ENCODE measurements around the gene MSL1. TPM values are rescaled to one million over a fixed set of nuclear protein-coding genes. Genes with fewer than 3 reads are reported as not detected.
A peak's percentile ranks its signal among the peaks of the same experiment; 100 is the strongest.

The MSL1 gene
- total and polyA plus RNA-seq, 9 of the 15 experiments (the other 6 are each of a cell fraction or from before 2014, with no cell fraction given): 13.8 to 120 (median 61.9) TPM

GRCh38 chr17:40121181-40122135, at the start of gene MSL1 (continued):
- no peak for TF ChIP-seq ZBTB43 (CRISPR knock-in tag; IDR thresholded peaks at IDR 0.05)
- TF ChIP-seq SMAD3 (CRISPR knock-in tag; conservative IDR thresholded peaks at IDR 0.05): no peak
- no peak for TF ChIP-seq AFF1 (IDR thresholded peaks at IDR 0.05; ENCODE audit: low read depth in 1 of 2, partially characterized antibody in 2 of 2)
- TF ChIP-seq HSF4 (CRISPR knock-in tag; IDR thresholded peaks at IDR 0.05; ENCODE audit: borderline replicate concordance): no peak
- TF ChIP-seq CBX5 (IDR thresholded peaks at IDR 0.05; ENCODE audit: borderline replicate concordance, low read depth): no peak
- TF ChIP-seq ELF4 (CRISPR knock-in tag; IDR thresholded peaks at IDR 0.05): no peak
- peak; percentile 45 for TF ChIP-seq EGR1 (conservative IDR thresholded peaks at IDR 0.05)
- no peak for TF ChIP-seq CBX1 (IDR thresholded peaks at IDR 0.05; ENCODE audit: low read depth)
- no peak for TF ChIP-seq PHB2 (IDR thresholded peaks at IDR 0.05; ENCODE audit: low read depth)
- no peak for TF ChIP-seq ZC3H4 (CRISPR knock-in tag; IDR thresholded peaks at IDR 0.05; ENCODE audit: borderline replicate concordance)
- TF ChIP-seq ZNF280B (CRISPR knock-in tag; IDR thresholded peaks at IDR 0.05): no peak
- TF ChIP-seq ZNF146 (CRISPR knock-in tag; IDR thresholded peaks at IDR 0.05; ENCODE audit: unreplicated experiment): no peak
- no peak for TF ChIP-seq ZBTB12 (CRISPR knock-in tag; IDR thresholded peaks at IDR 0.05)
- no peak for TF ChIP-seq E2F5 (CRISPR knock-in tag; IDR thresholded peaks at IDR 0.05)
- TF ChIP-seq TFAP4 (CRISPR knock-in tag; IDR thresholded peaks at IDR 0.05; ENCODE audit: borderline replicate concordance): no peak
